H1 (cell line): ENCODE results near the gene IGF2R. TPM values are rescaled to one million over a fixed set of nuclear protein-coding genes. Genes with fewer than 3 reads are reported as not detected.

Source experiments
- CTCF ChIA-PET: fragments of 300-600 bp; sonication (Branson Sonifier 250); formaldehyde crosslinking; loops from one replicate; lab custom pipeline; 2021; ENCODE audit not compliant: partially characterized antibody; lab: Charles Lee
- POLR2A ChIA-PET: fragments of 300-600 bp; sonication (Branson Sonifier 250); formaldehyde crosslinking; loops from one replicate; lab custom pipeline; 2021; ENCODE audit warnings: inconsistent platforms; ENCODE audit not compliant: partially characterized antibody; lab: Charles Lee
- DNase-seq, 2 experiments: peaks; one replicate each; pipeline versions ENCODE4 v3.0.0 to v3.0.0-alpha.2; 2010 to 2022; ENCODE audit warnings: low spot score in 2 of 2, low read depth in 1 of 2, mixed read lengths in 1 of 2
- FAIRE-seq: peaks from 2 replicates; lab custom pipeline; 2011; peaks lifted over from hg19 to GRCh38; lab: Jason Lieb, UNC
- H2AFZ ChIP-seq: 2 replicates; pipeline ENCODE4 v1.8.1; 2012; ENCODE audit warnings: low read length, inconsistent platforms
- H2AK5ac ChIP-seq: 2 replicates; pipeline ENCODE4 v1.6.1; 2013; ENCODE audit warnings: low read depth, low read length
- H2BK120ac ChIP-seq: replicated peaks from 2 replicates; pipeline ENCODE3; 2013; ENCODE audit warnings: low read depth, low read length, inconsistent platforms
- H2BK12ac ChIP-seq: 2 replicates; pipeline ENCODE4 v1.6.1; 2013; ENCODE audit warnings: low read depth, low read length
- H2BK15ac ChIP-seq: 2 replicates; pipeline ENCODE4 v1.6.1; 2013; ENCODE audit warnings: low read length
- H2BK20ac ChIP-seq: 2 replicates; pipeline ENCODE4 v1.6.1; 2013; ENCODE audit warnings: low read length
- H2BK5ac ChIP-seq: 2 replicates; pipeline ENCODE4 v1.6.1; 2013; ENCODE audit warnings: low read depth, low read length
- H3K14ac ChIP-seq: 2 replicates; pipeline ENCODE4 v1.6.1; 2013; ENCODE audit warnings: inconsistent platforms; ENCODE audit not compliant: insufficient read length
- H3K18ac ChIP-seq: 2 replicates; pipeline ENCODE4 v1.6.1; 2013; ENCODE audit warnings: low read length; ENCODE audit errors: extremely low read depth
- H3K23ac ChIP-seq: 2 replicates; pipeline ENCODE4 v1.6.1; 2013; ENCODE audit warnings: inconsistent platforms; ENCODE audit not compliant: insufficient read length
- H3K23me2 ChIP-seq: 2 replicates; pipeline ENCODE4 v1.6.1; 2013; ENCODE audit warnings: low read depth, low read length
- H3K27ac ChIP-seq: 2 replicates; pipeline ENCODE4 v1.6.1; 2011; ENCODE audit warnings: low read depth, low read length, inconsistent platforms
- H3K27me3 ChIP-seq, 4 experiments: replicated peaks in 1 of 4; 1 replicate in 1 of 4; 2 replicates in 3 of 4; pipeline versions ENCODE4 v1.6.1 to v1.8.1; 2011 to 2013; ENCODE audit warnings: low read length in 3 of 4, mild to moderate bottlenecking in 3 of 4, inconsistent platforms in 2 of 4, mixed read lengths in 2 of 4, moderate library complexity in 1 of 4; ENCODE audit not compliant: control insufficient read depth in 3 of 4, insufficient read depth in 3 of 4; ENCODE audit errors: extremely low read depth in 1 of 4
- H3K36me3 ChIP-seq, 4 experiments: 2 replicates each; pipeline versions ENCODE4 v1.6.1 to v1.8.1; 2011 to 2013; ENCODE audit warnings: mild to moderate bottlenecking in 4 of 4, low read length in 3 of 4, moderate library complexity in 2 of 4, control low read depth in 1 of 4, inconsistent platforms in 1 of 4; ENCODE audit not compliant: insufficient read depth in 4 of 4, control insufficient read depth in 2 of 4
- H3K4ac ChIP-seq: replicated peaks from 2 replicates; pipeline ENCODE3; 2013; ENCODE audit warnings: low read length, low read depth, mixed read lengths, inconsistent platforms; ENCODE audit not compliant: insufficient read length
- H3K4me1 ChIP-seq, 4 experiments: replicated peaks in 1 of 4; 1 replicate in 1 of 4; 2 replicates in 3 of 4; pipeline versions ENCODE4 v1.6.1 to v1.8.1; 2011 to 2013; ENCODE audit warnings: low read length in 3 of 4, inconsistent platforms in 2 of 4, mixed read lengths in 1 of 4; ENCODE audit not compliant: insufficient read depth in 4 of 4, control insufficient read depth in 3 of 4
- H3K4me2 ChIP-seq, 2 experiments: 2 replicates each; pipeline versions ENCODE4 v1.6.1 to v1.8.1; 2011 to 2013; ENCODE audit warnings: low read depth in 2 of 2, low read length in 2 of 2, control low read depth in 1 of 2, inconsistent platforms in 1 of 2, mild to moderate bottlenecking in 1 of 2; ENCODE audit not compliant: insufficient read depth in 1 of 2
- H3K4me3 ChIP-seq, 4 experiments: fragments of 200-600, 300-600 bp in 1 of 4; sonication (generic), shearing (Covaris generic), sonication (Bioruptor Twin) in 1 of 4; 2 replicates each; pipeline versions ENCODE4 v1.5.1 to v1.8.1; 2011 to 2016; ENCODE audit warnings: low read length in 4 of 4, low read depth in 3 of 4, control low read depth in 2 of 4, inconsistent platforms in 2 of 4, mild to moderate bottlenecking in 2 of 4, mixed read lengths in 1 of 4, moderate library complexity in 1 of 4; ENCODE audit not compliant: insufficient read depth in 2 of 4; ENCODE audit errors: extremely low read depth in 1 of 4
- H3K56ac ChIP-seq: replicated peaks from 2 replicates; pipeline ENCODE3; 2013; ENCODE audit warnings: low read depth, mild to moderate bottlenecking, mixed read lengths, low read length, inconsistent platforms; ENCODE audit not compliant: insufficient read length
- H3K79me1 ChIP-seq: 2 replicates; pipeline ENCODE4 v1.6.1; 2013; ENCODE audit warnings: low read depth, low read length, control low read depth
- H3K79me2 ChIP-seq, 2 experiments: 2 replicates each; pipeline versions ENCODE4 v1.6.1 to v1.8.1; 2012 to 2013; ENCODE audit warnings: low read length in 2 of 2, mild to moderate bottlenecking in 2 of 2, inconsistent platforms in 1 of 2; ENCODE audit not compliant: insufficient read depth in 2 of 2, control insufficient read depth in 1 of 2
- H3K9ac ChIP-seq, 4 experiments: replicated peaks in 1 of 4; 1 replicate in 1 of 4; 2 replicates in 3 of 4; pipeline versions ENCODE4 v1.6.1 to v1.8.1; 2011 to 2013; ENCODE audit warnings: low read depth in 3 of 4, low read length in 3 of 4, control low read depth in 2 of 4, mild to moderate bottlenecking in 2 of 4, moderate library complexity in 2 of 4, inconsistent platforms in 1 of 4; ENCODE audit errors: extremely low read depth in 1 of 4
- H3K9me3 ChIP-seq, 2 experiments: 2 replicates each; pipeline versions ENCODE4 v1.6.1 to v1.8.1; 2012 to 2013; ENCODE audit warnings: mild to moderate bottlenecking in 2 of 2, moderate library complexity in 2 of 2, control low read depth in 1 of 2, inconsistent platforms in 1 of 2, low read depth in 1 of 2, low read length in 1 of 2, mixed read lengths in 1 of 2; ENCODE audit not compliant: insufficient read depth in 2 of 2
- H4K20me1 ChIP-seq, 2 experiments: replicated peaks in 1 of 2; 2 replicates each; pipeline versions ENCODE3 to v1.8.1; 2011 to 2013; ENCODE audit warnings: inconsistent platforms in 2 of 2, low read length in 2 of 2, mild to moderate bottlenecking in 1 of 2; ENCODE audit not compliant: insufficient read depth in 2 of 2, control insufficient read depth in 1 of 2
- H4K5ac ChIP-seq: 2 replicates; pipeline ENCODE4 v1.6.1; 2013; ENCODE audit warnings: low read length, low read depth, mixed read lengths, inconsistent platforms; ENCODE audit not compliant: insufficient read length
- H4K8ac ChIP-seq: 2 replicates; pipeline ENCODE4 v1.8.0; 2013; ENCODE audit warnings: mild to moderate bottlenecking, moderate library complexity, low read length, inconsistent platforms; ENCODE audit not compliant: insufficient read depth; ENCODE audit errors: extremely low read depth
- H4K91ac ChIP-seq: replicated peaks from 2 replicates; pipeline ENCODE3; 2013; ENCODE audit warnings: low read length, mixed read lengths, inconsistent platforms; ENCODE audit not compliant: insufficient read length
- EGR1 ChIP-seq: IDR thresholded peaks from 2 replicates; pipeline ENCODE4 v1.6.1; 2011; ENCODE audit warnings: low read depth, low read length, borderline replicate concordance
- FOSL1 ChIP-seq: IDR thresholded peaks from 2 replicates; pipeline ENCODE4 v1.6.1; 2011; ENCODE audit warnings: mild to moderate bottlenecking, low read depth, low read length, moderate library complexity; ENCODE audit not compliant: insufficient read depth
- KDM1A ChIP-seq: fragments of 200-600, 300-600 bp; sonication (generic); IDR thresholded peaks from 2 replicates; pipeline ENCODE4 v1.7.1; 2016; ENCODE audit warnings: mild to moderate bottlenecking, low read length, borderline replicate concordance
- KDM4A ChIP-seq: IDR thresholded peaks from one replicate; pipeline ENCODE4 v1.7.1; 2012; ENCODE audit warnings: low read depth, mild to moderate bottlenecking, moderate library complexity, low read length, inconsistent platforms; ENCODE audit not compliant: severe bottlenecking
- POU5F1 ChIP-seq: IDR thresholded peaks from 2 replicates; pipeline ENCODE4 v1.6.1; 2011; ENCODE audit warnings: low read depth, mild to moderate bottlenecking, low read length, moderate library complexity
- SIRT6 ChIP-seq: IDR thresholded peaks from one replicate; pipeline ENCODE4 v1.7.1; 2012; ENCODE audit warnings: low read length, inconsistent platforms
- SIX5 ChIP-seq: IDR thresholded peaks from 2 replicates; pipeline ENCODE4 v1.6.1; 2011; ENCODE audit warnings: mild to moderate bottlenecking, low read depth, low read length
- SP1 ChIP-seq: IDR thresholded peaks from 2 replicates; pipeline ENCODE4 v1.6.1; 2011; ENCODE audit warnings: low read depth, low read length
- WGBS, 2 experiments: shearing (Covaris generic) in 1 of 2; methylation state at CpG; one replicate each; pipeline versions ENCODE4 v1.1.6 to v1.1.7; 2013 to 2015; ENCODE audit warnings: low lambda C conversion rate in 2 of 2, mixed read lengths in 2 of 2, inconsistent platforms in 1 of 2, low coverage in 1 of 2, missing lambda C conversion rate in 1 of 2; ENCODE audit not compliant: insufficient replicate concordance in 2 of 2, insufficient coverage in 1 of 2, insufficient read length in 1 of 2; ENCODE audit errors: extremely low coverage in 1 of 2, missing lambda C conversion rate in 1 of 2; 5-methylcytosine and 5-hydroxymethylcytosine counted together
- polyA plus RNA-seq, 7 experiments: library from polyadenylated mRNA; depleted of rRNA in 3 of 7; stranded (reverse) in 5 of 7; unstranded in 2 of 7; fragments of >200 nt in 5 of 7; fragments of 200-250 nt in 2 of 7; gene quantifications; 1 replicate in 5 of 7; 2 replicates in 1 of 7; 4 replicates in 1 of 7; pipeline versions ENCODE4 v1.2.1 to v1.2.3, GENCODE V29; 2011 to 2013; ENCODE audit warnings: missing spikeins in 2 of 7, mixed read lengths in 2 of 7
- total RNA-seq: library from RNA; stranded (reverse); fragmentation: NEBNext Ultra II Directional; extraction: Animal tissue kit (Norgen Biotek cat#: 25700); gene quantifications from 2 replicates; pipeline ENCODE4 v1.2.1, GENCODE V29; 2021
- TF ChIP-seq, protein P1 (sequence below): IDR thresholded peaks from 2 replicates; pipeline ENCODE4 v1.6.1; 2012; ENCODE audit warnings: low read length, inconsistent platforms
- TF ChIP-seq, protein P2 (sequence below): IDR thresholded peaks from 2 replicates; pipeline ENCODE4 v1.6.1; 2012; ENCODE audit warnings: inconsistent platforms

Gene IGF2R
- total and polyA plus RNA-seq, 2 of the 8 experiments (the other 6 are each of a cell fraction or from before 2014, with no cell fraction given) = 20.6 to 74.1 TPM

DNA sequence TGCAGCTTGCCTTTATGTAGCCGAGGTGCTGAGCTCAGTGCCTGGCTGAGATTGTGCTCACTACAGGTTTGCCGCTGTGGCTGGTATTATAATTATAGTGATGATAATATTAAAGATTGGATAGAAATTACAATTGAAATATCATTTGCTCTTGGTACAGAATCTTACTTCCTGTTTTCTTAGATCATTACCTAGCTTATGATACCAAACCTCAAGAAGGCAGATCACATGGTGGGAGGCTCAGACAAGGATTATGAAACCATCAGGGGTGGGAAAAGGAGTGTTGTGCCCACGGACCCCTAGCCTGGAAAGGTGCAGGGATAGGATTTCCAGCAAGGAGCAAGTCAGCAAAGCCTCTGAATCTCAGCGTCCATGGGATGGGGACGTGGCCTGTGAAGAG is 70.6 kb downstream of the IGF2R start:
- POLR2A ChIA-PET = no interaction called here
- Histone ChIP-seq H4K8ac (no peak overlapping the region), H2BK120ac (no peak overlapping the region), H3K36me3 (peaks cover 28 to 59% (median 56%) of the 10 kb centered on the region in 4 experiments), H4K91ac (no peak overlapping the region), H3K56ac (no peak overlapping the region), H2BK15ac (no peak overlapping the region), H3K9ac (no peak overlapping the region), H3K79me1 (no peaks in the 10 kb centered on the region), H2BK5ac (no peak overlapping the region), H3K9me3 (no peaks in the 10 kb centered on the region), H3K18ac (no peak overlapping the region), H3K27ac (no peak overlapping the region), H4K20me1 (peaks cover 3 to 6% of the 10 kb centered on the region in 2 experiments), H2BK20ac (no peak overlapping the region), H3K4ac (no peak overlapping the region), H3K4me1 (no peaks in the 10 kb centered on the region), H3K4me2 (no peak overlapping the region), H2AFZ (no peak overlapping the region), H3K23me2 (no peaks in the 10 kb centered on the region), H2BK12ac (no peak overlapping the region), H4K5ac (no peak overlapping the region), H3K79me2 (no peaks in the 10 kb centered on the region), H3K4me3 (no peak overlapping the region), H3K14ac (no peak overlapping the region), H3K23ac (no peak overlapping the region), H3K27me3 (no peaks in the 10 kb centered on the region), H2AK5ac (no peak overlapping the region)
- 86% methylated on average over 5 of the region's 5 CpGs; no CpG with 5 or more reads in 1 of the 2 experiments for WGBS, 2 experiments
- CTCF ChIA-PET = interaction anchor here (1.0 to 1.8 kb wide), 8 partner anchors 11 to 416 kb away, joined by 3 to 7 read pairs (median 3); no protein-coding TSS in a partner anchor
- no peak for FAIRE-seq
- TF ChIP-seq FOSL1 = no peak
- TF ChIP-seq, protein P1, sequence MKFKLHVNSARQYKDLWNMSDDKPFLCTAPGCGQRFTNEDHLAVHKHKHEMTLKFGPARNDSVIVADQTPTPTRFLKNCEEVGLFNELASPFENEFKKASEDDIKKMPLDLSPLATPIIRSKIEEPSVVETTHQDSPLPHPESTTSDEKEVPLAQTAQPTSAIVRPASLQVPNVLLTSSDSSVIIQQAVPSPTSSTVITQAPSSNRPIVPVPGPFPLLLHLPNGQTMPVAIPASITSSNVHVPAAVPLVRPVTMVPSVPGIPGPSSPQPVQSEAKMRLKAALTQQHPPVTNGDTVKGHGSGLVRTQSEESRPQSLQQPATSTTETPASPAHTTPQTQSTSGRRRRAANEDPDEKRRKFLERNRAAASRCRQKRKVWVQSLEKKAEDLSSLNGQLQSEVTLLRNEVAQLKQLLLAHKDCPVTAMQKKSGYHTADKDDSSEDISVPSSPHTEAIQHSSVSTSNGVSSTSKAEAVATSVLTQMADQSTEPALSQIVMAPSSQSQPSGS = no peak
- TF ChIP-seq SIX5 = no peak
- no peak for TF ChIP-seq KDM1A
- TF ChIP-seq, protein P2, sequence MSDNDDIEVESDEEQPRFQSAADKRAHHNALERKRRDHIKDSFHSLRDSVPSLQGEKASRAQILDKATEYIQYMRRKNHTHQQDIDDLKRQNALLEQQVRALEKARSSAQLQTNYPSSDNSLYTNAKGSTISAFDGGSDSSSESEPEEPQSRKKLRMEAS = no peak
- no peak for TF ChIP-seq POU5F1
- no peak for TF ChIP-seq EGR1
- no peak for TF ChIP-seq SIRT6
- TF ChIP-seq KDM4A = no peak
- TF ChIP-seq SP1 = no peak
- DNase-seq = no peak
